Tibial nerve (tissue), 4 donors: ENCODE results near the gene GPR132.

Experiments
- EP300 ChIP-seq, 2 donors: sonication (generic); formaldehyde crosslinking; IDR thresholded peaks; one replicate each; pipeline ENCODE4 v1.6.1; 2017; ENCODE audit warnings: antibody characterized with exemption in 2 of 2, mild to moderate bottlenecking in 1 of 2
- TF ChIP-seq, protein P1 (sequence below), 5 experiments: fragments of 200-600 bp in 3 of 5; fragments of 450-650 bp in 2 of 5; sonication (generic) in 3 of 5; IDR thresholded peaks; one replicate each; pipeline ENCODE4 v1.5.1; 2016 to 2019; ENCODE audit warnings: antibody characterized with exemption in 5 of 5, mild to moderate bottlenecking in 3 of 5, moderate library complexity in 2 of 5

DNA sequence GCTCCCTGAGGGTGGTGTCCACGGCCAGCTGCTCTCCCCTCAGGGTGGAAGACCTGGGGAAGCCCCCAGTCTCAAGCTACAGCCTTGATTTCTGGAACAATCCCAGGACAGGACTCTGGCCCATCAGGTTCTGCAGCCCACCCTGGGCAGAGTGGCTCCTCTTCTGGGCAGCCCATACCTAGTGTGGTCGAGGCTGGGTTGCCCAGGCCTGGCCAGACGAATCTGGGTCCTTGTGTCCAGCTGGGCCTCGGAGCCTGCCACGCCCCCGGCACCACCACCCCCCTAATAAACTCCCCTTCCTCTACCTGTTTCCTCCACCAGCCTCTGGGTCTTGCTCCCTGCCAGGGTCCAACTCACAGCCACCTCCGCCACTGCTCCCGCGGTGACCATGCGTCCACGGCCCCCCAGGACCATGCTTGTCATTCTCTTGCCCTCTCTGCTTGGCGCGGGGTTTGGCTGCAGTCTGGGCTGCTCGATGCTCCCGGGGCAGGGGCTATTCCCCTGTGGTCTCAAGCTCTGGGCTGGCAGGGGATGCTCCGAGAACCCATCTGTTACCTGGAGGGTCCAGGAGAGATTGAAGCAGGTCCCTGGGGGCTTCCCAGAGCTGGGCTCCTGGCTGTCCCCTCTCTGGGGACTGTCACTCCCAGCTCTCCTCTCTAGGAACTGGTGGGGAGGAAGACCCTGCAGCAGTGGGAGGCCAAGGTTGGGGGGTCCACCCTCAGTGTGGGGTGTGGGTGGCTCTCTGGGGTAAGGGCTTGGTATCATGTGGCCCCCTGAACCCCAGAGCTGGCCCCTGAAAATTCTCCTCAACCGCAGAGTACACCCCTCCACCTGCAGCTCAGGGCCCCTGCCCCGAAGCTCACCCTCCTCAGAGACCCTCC, 8.7 kb upstream of the GPR132 start:
- TF ChIP-seq, protein P1, sequence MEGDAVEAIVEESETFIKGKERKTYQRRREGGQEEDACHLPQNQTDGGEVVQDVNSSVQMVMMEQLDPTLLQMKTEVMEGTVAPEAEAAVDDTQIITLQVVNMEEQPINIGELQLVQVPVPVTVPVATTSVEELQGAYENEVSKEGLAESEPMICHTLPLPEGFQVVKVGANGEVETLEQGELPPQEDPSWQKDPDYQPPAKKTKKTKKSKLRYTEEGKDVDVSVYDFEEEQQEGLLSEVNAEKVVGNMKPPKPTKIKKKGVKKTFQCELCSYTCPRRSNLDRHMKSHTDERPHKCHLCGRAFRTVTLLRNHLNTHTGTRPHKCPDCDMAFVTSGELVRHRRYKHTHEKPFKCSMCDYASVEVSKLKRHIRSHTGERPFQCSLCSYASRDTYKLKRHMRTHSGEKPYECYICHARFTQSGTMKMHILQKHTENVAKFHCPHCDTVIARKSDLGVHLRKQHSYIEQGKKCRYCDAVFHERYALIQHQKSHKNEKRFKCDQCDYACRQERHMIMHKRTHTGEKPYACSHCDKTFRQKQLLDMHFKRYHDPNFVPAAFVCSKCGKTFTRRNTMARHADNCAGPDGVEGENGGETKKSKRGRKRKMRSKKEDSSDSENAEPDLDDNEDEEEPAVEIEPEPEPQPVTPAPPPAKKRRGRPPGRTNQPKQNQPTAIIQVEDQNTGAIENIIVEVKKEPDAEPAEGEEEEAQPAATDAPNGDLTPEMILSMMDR (IDR thresholded peaks at IDR 0.05), result no peak
- TF ChIP-seq EP300 (IDR thresholded peaks at IDR 0.05), result no peak
